Activated naive CD8-positive, alpha-beta T cell treated with anti-CD3 and anti-CD28 coated beads, Interleukin-2, amount 50 U/mL, for 24 hours (primary cell): Measurements from ENCODE around the gene TDRD9.

Experiments
- ATAC-seq: fragments of 150-1000 bp; cut with Tn5 transposase; one replicate; pipeline ENCODE4 v1.10.0; 2021
- DNase-seq: peaks from one replicate; pipeline ENCODE4 v3.0.0; 2021
- H3K27ac Mint-ChIP-seq: one replicate; pipeline ENCODE4 v1.8.0; 2021; ENCODE audit warnings: mild to moderate bottlenecking, mixed read lengths
- H3K27me3 Mint-ChIP-seq: one replicate; pipeline ENCODE4 v1.8.0; 2021; ENCODE audit warnings: mixed read lengths
- H3K36me3 Mint-ChIP-seq: one replicate; pipeline ENCODE4 v1.8.0; 2021; ENCODE audit warnings: low read depth, mixed read lengths
- H3K4me1 Mint-ChIP-seq: one replicate; pipeline ENCODE4 v1.8.0; 2021; ENCODE audit warnings: mixed read lengths
- H3K4me3 Mint-ChIP-seq: one replicate; pipeline ENCODE4 v1.8.0; 2021; ENCODE audit warnings: mild to moderate bottlenecking, moderate library complexity, mixed read lengths
- H3K9me3 Mint-ChIP-seq: one replicate; pipeline ENCODE4 v1.8.0; 2021; ENCODE audit warnings: mixed read lengths

The TDRD9 gene

DNA sequence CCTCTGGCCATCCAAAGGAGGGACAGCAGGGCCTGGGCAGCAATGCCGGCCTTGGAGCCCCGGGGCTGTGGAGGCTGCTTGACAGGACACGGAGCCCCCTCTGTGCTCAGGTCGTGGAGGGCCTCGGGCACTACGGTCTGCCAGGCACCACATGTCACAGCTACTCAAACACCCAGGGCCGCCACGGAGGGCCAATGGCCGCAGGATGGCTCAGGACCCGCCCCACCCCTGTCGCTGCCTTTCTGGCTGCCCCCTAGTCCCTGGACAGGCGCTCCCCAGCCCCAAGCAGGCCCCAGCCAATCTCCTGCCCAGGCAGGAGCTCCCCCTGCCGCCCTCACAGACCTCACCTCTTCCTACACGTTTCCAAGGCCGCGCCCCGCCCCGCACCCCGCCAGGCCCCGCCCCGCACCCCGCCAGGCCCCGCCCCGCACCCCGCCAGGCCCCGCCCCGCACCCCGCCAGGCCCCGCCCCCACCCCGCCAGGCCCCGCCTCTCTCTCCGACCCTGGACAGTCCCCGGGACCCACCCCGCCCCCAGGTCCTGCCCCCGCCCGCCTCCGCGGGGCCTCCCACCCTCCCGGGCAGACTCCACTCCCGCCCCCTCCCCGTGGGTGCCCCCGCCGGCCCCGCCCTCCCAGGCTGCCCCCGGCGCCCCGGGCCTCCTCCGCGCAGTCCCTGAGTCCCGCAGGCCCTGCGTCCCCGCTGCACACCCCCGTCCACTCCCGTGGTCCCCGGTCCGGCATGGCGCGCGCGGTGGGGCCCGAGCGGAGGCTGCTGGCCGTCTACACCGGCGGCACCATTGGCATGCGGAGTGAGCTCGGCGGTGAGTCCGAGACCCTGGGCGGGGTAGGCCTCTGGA, 157.0 kb downstream of the TDRD9 start, which contains the start of gene ASPG:
ASPG (plus strand) TSS at position 669 of the 857 bp plus-strand sequence; CDS start at position 740, 71 bp downstream.
- H3K4me3 Mint-ChIP-seq: no peak within 1 kb of the TSS
- H3K9me3 Mint-ChIP-seq: no peaks in the 10 kb centered on the region
- no peak for DNase-seq
- no peaks in the 10 kb centered on the region for H3K36me3 Mint-ChIP-seq
- ATAC-seq: no peak
- peaks cover 2% of the 10 kb centered on the region for H3K4me1 Mint-ChIP-seq
- H3K27me3 Mint-ChIP-seq: peaks cover 13% of the 10 kb centered on the region
- no peak within 1 kb of the TSS for H3K27ac Mint-ChIP-seq

- no peak overlapping the region for H3K4me3 Mint-ChIP-seq
- H3K4me1 Mint-ChIP-seq: peaks cover 2% of the 10 kb centered on the region
- DNase-seq: no peak
- ATAC-seq: no peak
- H3K36me3 Mint-ChIP-seq: no peaks in the 10 kb centered on the region
- H3K27me3 Mint-ChIP-seq: peaks cover 13% of the 10 kb centered on the region
- no peaks in the 10 kb centered on the region for H3K9me3 Mint-ChIP-seq
- H3K27ac Mint-ChIP-seq: no peak overlapping the region
Measured at GRCh38 chr14:104085889-104086201, 157.6 kb downstream of the TDRD9 start.

DNA sequence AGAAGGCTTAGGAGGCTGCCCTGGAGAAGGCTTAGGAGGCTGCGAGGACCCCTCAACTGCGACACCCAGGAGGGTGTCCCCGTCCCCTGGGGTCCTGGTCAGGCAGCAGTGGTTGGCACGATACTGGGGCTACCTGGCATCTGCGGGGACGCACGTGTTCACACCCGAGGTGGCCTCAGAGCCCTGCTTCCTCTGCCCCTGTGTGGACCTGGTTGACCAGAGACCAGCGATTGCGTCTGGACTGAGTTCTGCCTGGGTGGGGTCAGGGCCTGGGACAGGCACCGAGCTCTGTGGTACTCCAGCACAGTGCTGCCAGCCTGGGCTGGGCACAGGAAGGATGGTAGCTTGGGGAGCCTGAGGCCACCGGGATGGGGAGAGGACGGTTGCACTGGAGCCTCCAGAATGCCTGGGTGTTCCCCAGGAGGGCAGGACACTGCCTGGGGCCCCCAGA, 158.0 kb downstream of the TDRD9 start:
- Mint-ChIP-seq H3K36me3 (no peaks in the 10 kb centered on the region), H3K4me1 (peaks cover 2% of the 10 kb centered on the region), H3K27ac (no peak overlapping the region), H3K27me3 (peaks cover 13% of the 10 kb centered on the region), H3K9me3 (no peaks in the 10 kb centered on the region), H3K4me3 (no peak overlapping the region)
- DNase-seq: no peak
- no peak for ATAC-seq

DNA sequence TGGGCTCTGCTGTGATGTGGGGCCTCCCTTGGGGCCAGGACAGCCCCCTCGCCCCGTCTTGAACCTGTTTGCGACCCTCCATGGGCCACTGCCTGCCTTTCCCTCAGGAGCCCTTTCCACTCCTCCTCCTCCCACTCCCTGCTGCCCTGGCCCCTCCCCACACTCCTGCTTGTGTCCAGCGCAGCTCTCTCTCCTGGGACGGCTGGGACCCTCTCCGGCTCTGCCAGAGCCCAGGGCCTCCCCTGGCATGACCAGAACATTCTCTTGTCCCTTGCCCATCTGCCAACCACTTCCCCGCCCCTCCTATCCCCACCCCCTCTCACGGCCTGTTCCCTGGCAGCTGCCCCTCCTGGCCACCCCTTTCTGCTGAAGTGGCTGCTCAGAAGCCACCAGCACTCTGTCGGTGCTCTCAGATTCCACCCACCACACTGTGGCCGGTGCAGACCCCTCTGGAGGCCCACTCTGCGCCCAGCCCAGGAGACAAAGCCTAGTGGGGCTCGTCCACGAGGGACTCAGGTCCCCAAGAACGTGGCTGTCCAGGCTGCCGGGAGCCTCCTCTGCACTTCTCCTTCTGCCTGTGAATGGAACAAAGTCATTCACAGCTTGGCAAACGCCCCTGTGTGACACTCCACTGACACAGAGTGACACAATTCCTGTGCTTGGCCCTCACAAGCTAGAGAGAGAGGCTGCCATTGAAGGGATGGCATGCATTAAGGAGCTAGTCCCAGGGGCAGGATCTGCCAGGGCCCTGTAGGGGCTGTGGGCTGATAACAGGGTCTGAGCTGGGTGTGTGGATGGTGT, 158.6 kb downstream of the TDRD9 start:
- no peak for ATAC-seq
- DNase-seq: no peak
- Mint-ChIP-seq H3K4me3 (no peak overlapping the region), H3K36me3 (no peaks in the 10 kb centered on the region), H3K9me3 (no peaks in the 10 kb centered on the region), H3K27ac (no peak overlapping the region), H3K27me3 (peaks cover 13% of the 10 kb centered on the region), H3K4me1 (peaks cover 2% of the 10 kb centered on the region)

GRCh38 chr14:104087505-104087904, 159.2 kb downstream of the TDRD9 start:
- Mint-ChIP-seq H3K4me1 (peaks cover 2% of the 10 kb centered on the region), H3K27me3 (peaks cover 13% of the 10 kb centered on the region), H3K36me3 (no peaks in the 10 kb centered on the region), H3K27ac (no peak overlapping the region), H3K9me3 (no peaks in the 10 kb centered on the region), H3K4me3 (no peak overlapping the region)
- DNase-seq (no peak), ATAC-seq (no peak)

- no peak for DNase-seq
- H3K4me3 Mint-ChIP-seq: no peak overlapping the region
- H3K36me3 Mint-ChIP-seq: no peaks in the 10 kb centered on the region
- no peaks in the 10 kb centered on the region for H3K9me3 Mint-ChIP-seq
- peaks cover 13% of the 10 kb centered on the region for H3K27me3 Mint-ChIP-seq
- H3K27ac Mint-ChIP-seq: no peak overlapping the region
- H3K4me1 Mint-ChIP-seq: peaks cover 2% of the 10 kb centered on the region
- no peak for ATAC-seq
Measured at GRCh38 chr14:104087981-104088850, 160.0 kb downstream of the TDRD9 start.

GRCh38 chr14:104090071-104090748, 162.0 kb downstream of the TDRD9 start:
- Mint-ChIP-seq H3K4me3 (no peak overlapping the region), H3K9me3 (no peaks in the 10 kb centered on the region), H3K27me3 (peaks cover 8% of the 10 kb centered on the region), H3K4me1 (peaks cover 3% of the 10 kb centered on the region), H3K27ac (no peak overlapping the region), H3K36me3 (no peaks in the 10 kb centered on the region)
- DNase-seq (no peak), ATAC-seq (no peak)

DNA sequence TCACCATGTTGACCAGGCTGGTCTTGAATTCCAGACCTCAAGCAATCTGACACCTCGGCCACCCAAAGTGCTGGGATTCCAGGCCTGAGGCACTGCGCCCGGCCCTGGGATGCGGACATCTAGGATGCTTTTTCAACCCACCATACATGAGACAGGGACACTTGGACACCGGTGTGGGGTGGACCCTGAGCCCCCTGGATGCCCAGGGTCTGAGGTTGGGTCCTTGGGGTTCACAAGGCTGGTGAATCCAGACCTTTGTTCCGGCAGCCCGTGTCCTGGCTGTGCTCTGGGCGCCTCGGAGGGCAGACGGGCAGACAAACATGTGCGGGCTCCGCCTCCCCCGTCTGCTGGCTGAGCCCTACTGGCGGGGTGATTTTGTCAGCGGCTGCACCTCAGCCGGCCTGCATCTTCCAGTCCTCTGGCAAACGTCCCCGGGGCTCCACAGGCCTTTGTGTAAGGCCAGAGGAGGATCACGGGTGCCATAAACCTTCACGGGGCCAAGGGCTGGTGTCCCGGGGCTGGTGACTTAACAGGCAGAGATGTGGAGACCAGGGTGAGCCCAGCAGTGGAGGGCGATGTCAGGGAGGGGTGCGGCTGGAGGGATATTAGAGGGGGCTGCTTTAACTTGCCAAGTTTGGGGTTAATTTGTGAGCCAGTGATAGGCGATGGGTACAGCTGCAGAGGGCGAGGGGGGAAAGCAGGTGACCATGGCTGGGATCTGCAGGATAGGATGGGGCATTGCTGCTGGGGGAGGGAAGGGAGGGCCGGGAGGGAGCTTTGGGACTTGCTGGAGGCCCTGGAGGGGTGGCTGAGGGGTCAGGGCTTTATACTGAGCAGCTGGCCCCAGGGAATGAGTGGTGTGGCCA, 163.0 kb downstream of the TDRD9 start:
- no peak overlapping the region for H3K27ac Mint-ChIP-seq
- no peaks in the 10 kb centered on the region for H3K9me3 Mint-ChIP-seq
- no peak overlapping the region for H3K4me3 Mint-ChIP-seq
- peaks cover 8% of the 10 kb centered on the region for H3K27me3 Mint-ChIP-seq
- no peak for ATAC-seq
- peaks cover 3% of the 10 kb centered on the region for H3K4me1 Mint-ChIP-seq
- no peak for DNase-seq
- H3K36me3 Mint-ChIP-seq: no peaks in the 10 kb centered on the region

DNA sequence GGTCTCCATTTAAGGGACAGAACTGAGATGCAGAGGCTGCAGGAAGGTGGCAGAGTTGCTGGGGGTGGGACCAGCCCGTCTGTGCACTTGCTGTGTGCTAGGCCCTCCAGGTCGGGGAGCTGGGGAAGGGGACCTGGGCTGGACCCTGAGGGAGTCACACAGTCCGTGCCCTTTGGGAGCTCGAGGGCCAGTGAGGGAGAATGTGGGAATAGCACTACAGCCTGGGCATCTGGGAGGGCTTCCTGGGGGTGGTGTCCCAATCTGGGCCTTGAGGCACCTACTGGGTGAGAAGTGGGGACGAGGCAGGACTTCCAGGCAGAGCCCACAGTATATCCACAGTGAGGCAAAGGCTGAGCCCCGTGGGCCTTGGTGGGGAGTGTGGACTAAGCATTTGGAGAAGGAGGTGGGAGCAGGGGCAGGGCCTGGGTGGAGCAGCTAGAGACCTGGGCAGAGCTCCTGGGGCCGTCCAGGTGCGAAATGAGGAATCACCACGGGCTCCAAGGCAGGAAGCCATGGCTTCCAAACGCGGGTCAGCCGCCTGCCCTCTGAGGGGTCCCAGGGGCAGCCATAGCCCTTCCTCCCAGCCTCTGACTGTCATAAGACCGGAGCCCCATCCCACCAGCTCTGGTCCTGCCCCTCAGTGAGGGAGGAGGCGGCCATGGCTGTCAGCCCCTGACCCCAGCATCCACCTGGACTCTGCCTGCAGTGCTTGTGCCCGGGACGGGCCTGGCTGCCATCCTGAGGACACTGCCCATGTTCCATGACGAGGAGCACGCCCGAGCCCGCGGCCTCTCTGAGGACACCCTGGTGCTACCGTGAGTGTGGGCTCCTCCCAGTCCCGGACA, 163.9 kb downstream of the TDRD9 start:
- H3K36me3 Mint-ChIP-seq: no peaks in the 10 kb centered on the region
- H3K27ac Mint-ChIP-seq: no peak overlapping the region
- H3K4me1 Mint-ChIP-seq: peaks cover 3% of the 10 kb centered on the region
- H3K9me3 Mint-ChIP-seq: no peaks in the 10 kb centered on the region
- H3K27me3 Mint-ChIP-seq: no peaks in the 10 kb centered on the region
- ATAC-seq (no peak), DNase-seq (no peak)
- H3K4me3 Mint-ChIP-seq: no peak overlapping the region

- H3K27ac Mint-ChIP-seq: no peak overlapping the region
- H3K4me3 Mint-ChIP-seq: no peak overlapping the region
Measured at GRCh38 chr14:104092931-104093365, 164.7 kb downstream of the TDRD9 start.

GRCh38 chr14:104093366-104094055, 165.3 kb downstream of the TDRD9 start:
- ATAC-seq (no peak), DNase-seq (no peak)
- Mint-ChIP-seq H3K4me3 (no peak overlapping the region), H3K27ac (no peak overlapping the region), H3K9me3 (no peaks in the 10 kb centered on the region), H3K36me3 (no peaks in the 10 kb centered on the region), H3K4me1 (peaks cover 3% of the 10 kb centered on the region), H3K27me3 (no peaks in the 10 kb centered on the region)

More at GRCh38 chr14:104092931-104093365, 164.7 kb downstream of the TDRD9 start:
- Mint-ChIP-seq H3K36me3 (no peaks in the 10 kb centered on the region), H3K27me3 (no peaks in the 10 kb centered on the region), H3K9me3 (no peaks in the 10 kb centered on the region), H3K4me1 (peaks cover 3% of the 10 kb centered on the region)
- DNase-seq (no peak), ATAC-seq (no peak)

DNA sequence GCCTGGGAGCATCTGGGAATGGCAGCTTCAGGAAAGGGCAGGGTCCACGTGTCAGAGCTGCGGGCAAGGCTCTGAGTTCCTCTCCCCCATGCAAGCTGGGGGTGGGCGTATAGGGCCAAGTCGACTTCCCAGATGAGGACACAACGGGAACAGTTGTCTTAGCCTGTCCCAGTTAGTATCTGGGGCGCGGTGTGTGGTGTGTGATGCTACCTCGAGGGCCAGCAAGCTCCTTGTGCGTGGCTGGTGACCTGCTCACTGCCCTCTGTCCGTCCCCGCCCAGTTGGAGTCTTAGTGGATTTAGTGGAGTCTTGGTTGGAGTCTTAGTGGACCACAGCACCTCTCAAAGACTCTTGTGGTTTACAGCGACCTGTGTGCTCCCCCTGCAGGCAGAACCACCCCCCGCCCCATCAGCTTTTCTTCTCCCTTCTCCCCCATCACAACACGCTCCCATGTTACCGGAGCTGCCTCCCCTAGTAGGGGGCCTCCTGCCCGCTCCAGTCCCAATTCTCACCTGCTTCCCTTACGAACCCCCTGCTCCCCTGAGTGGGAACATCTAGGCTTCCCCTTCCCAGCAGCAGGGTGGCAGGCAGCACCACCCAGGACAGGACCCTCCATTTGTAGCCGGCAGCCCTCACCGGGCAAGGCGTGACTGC, 165.9 kb downstream of the TDRD9 start:
- ATAC-seq (no peak), DNase-seq (no peak)
- no peaks in the 10 kb centered on the region for H3K36me3 Mint-ChIP-seq
- H3K9me3 Mint-ChIP-seq: no peaks in the 10 kb centered on the region
- no peaks in the 10 kb centered on the region for H3K27me3 Mint-ChIP-seq
- no peak overlapping the region for H3K27ac Mint-ChIP-seq
- H3K4me1 Mint-ChIP-seq: peaks cover 3% of the 10 kb centered on the region
- H3K4me3 Mint-ChIP-seq: no peak overlapping the region
